ENCODE results near the gene BNIP5. TPM values are rescaled to one million over a fixed set of nuclear protein-coding genes. Genes with fewer than 3 reads are reported as not detected.

BNIP5 gene
- total RNA-seq, 1 donor from 2014 or later: not detected

- no peak for DNase-seq (ENCODE audit: low spot score)
- Mint-ChIP-seq H3K9me3 (ENCODE audit: low read depth) (peaks cover 4% of the 10 kb centered on the region), H3K27me3 (ENCODE audit: low read depth) (peaks cover 3% of the 10 kb centered on the region), H3K4me1 (ENCODE audit: low read depth) (peaks cover 18% of the 10 kb centered on the region), H3K4me3 (ENCODE audit: unreplicated experiment) (no peak overlapping the region), H3K36me3 (ENCODE audit: low read depth) (no peaks in the 10 kb centered on the region), H3K27ac (ENCODE audit: unreplicated experiment) (no peak overlapping the region)
- no peak for TF ChIP-seq CTCF (IDR thresholded peaks at IDR 0.05)
Observed at GRCh38 chr6:36352477-36353157, 15.9 kb upstream of the BNIP5 start.

- peaks cover 4% of the 10 kb centered on the region for H3K9me3 Mint-ChIP-seq (ENCODE audit: low read depth)
- no peaks in the 10 kb centered on the region for H3K27me3 Mint-ChIP-seq (ENCODE audit: low read depth)
- peak overlapping the region; percentile 73 for H3K27ac Mint-ChIP-seq (ENCODE audit: unreplicated experiment)
- H3K36me3 Mint-ChIP-seq (ENCODE audit: low read depth): no peaks in the 10 kb centered on the region
- H3K4me3 Mint-ChIP-seq (ENCODE audit: unreplicated experiment): no peak overlapping the region
- no peak for TF ChIP-seq CTCF (IDR thresholded peaks at IDR 0.05)
- peaks cover 20% of the 10 kb centered on the region for H3K4me1 Mint-ChIP-seq (ENCODE audit: low read depth)
- DNase-seq (ENCODE audit: low spot score): no peak
Observed at GRCh38 chr6:36350681-36351571, 14.2 kb upstream of the BNIP5 start.

- no peaks in the 10 kb centered on the region for H3K36me3 Mint-ChIP-seq (ENCODE audit: low read depth)
- peaks cover 4% of the 10 kb centered on the region for H3K9me3 Mint-ChIP-seq (ENCODE audit: low read depth)
- H3K27ac Mint-ChIP-seq (ENCODE audit: unreplicated experiment): peak overlapping the region; percentile 42
- DNase-seq (ENCODE audit: low spot score): no peak
- H3K27me3 Mint-ChIP-seq (ENCODE audit: low read depth): no peaks in the 10 kb centered on the region
- H3K4me3 Mint-ChIP-seq (ENCODE audit: unreplicated experiment): no peak overlapping the region
- peaks cover 20% of the 10 kb centered on the region for H3K4me1 Mint-ChIP-seq (ENCODE audit: low read depth)
- TF ChIP-seq CTCF (IDR thresholded peaks at IDR 0.05): no peak
Observed at GRCh38 chr6:36350082-36350481, 13.4 kb upstream of the BNIP5 start.

- Mint-ChIP-seq H3K27ac (ENCODE audit: unreplicated experiment) (no peak overlapping the region), H3K27me3 (ENCODE audit: low read depth) (no peaks in the 10 kb centered on the region), H3K9me3 (ENCODE audit: low read depth) (peaks cover 4% of the 10 kb centered on the region), H3K36me3 (ENCODE audit: low read depth) (no peaks in the 10 kb centered on the region), H3K4me3 (ENCODE audit: unreplicated experiment) (no peak overlapping the region), H3K4me1 (ENCODE audit: low read depth) (peaks cover 20% of the 10 kb centered on the region)
- no peak for TF ChIP-seq CTCF (IDR thresholded peaks at IDR 0.05)
- no peak for DNase-seq (ENCODE audit: low spot score)
Observed at GRCh38 chr6:36349240-36349639, 12.6 kb upstream of the BNIP5 start.

- H3K9me3 Mint-ChIP-seq (ENCODE audit: low read depth): peaks cover under 1% of the 10 kb centered on the region
- no peak for DNase-seq (ENCODE audit: low spot score)
- peaks cover 2% of the 10 kb centered on the region for H3K36me3 Mint-ChIP-seq (ENCODE audit: low read depth)
- H3K27me3 Mint-ChIP-seq (ENCODE audit: low read depth): peaks cover 3% of the 10 kb centered on the region
- peaks cover 20% of the 10 kb centered on the region for H3K4me1 Mint-ChIP-seq (ENCODE audit: low read depth)
- no peak overlapping the region for H3K4me3 Mint-ChIP-seq (ENCODE audit: unreplicated experiment)
- no peak for TF ChIP-seq CTCF (IDR thresholded peaks at IDR 0.05)
- H3K27ac Mint-ChIP-seq (ENCODE audit: unreplicated experiment): no peak overlapping the region
Observed at GRCh38 chr6:36347621-36348020, 10.9 kb upstream of the BNIP5 start.
